GM23248 (cell line): ENCODE data around the gene PDCD2.

ENCODE experiments used
- EZH2 ChIP-seq: fragments of 200-600 bp; sonication (generic); IDR thresholded peaks from 2 replicates; pipeline ENCODE4 v1.6.1; 2018; ENCODE audit warnings: antibody characterized with exemption, mild to moderate bottlenecking; ENCODE audit not compliant: insufficient read depth, poor library complexity, severe bottlenecking
- EZH2phosphoT487 ChIP-seq: fragments of 200-600 bp; sonication (generic); IDR thresholded peaks from 2 replicates; pipeline ENCODE4 v1.6.1; 2018; ENCODE audit warnings: antibody characterized with exemption, moderate library complexity, mild to moderate bottlenecking, low read depth; ENCODE audit not compliant: insufficient read depth

- TF ChIP-seq EZH2phosphoT487 (no peak), EZH2 (no peak)
Measured at GRCh38 chr6:170542031-170542719, 42.3 kb downstream of the PDCD2 start.
